Large intestine (tissue), 3 donors: Measurements from ENCODE around the gene RBPJ. TPM values are rescaled to one million over a fixed set of nuclear protein-coding genes. Genes with fewer than 3 reads are reported as not detected.
"Not testable (repeated sequence)": the region's sequence is repeated elsewhere in the genome, so short reads cannot be mapped to it uniquely, and the experiment has no call there.

Experiments
- DNase-seq, 2 donors: peaks; one replicate each; pipeline versions ENCODE4 v3.0.0 to v3.0.0-alpha.2; 2013
- H3K27ac ChIP-seq: one replicate; pipeline ENCODE4 v1.5.1; 2013; ENCODE audit warnings: low read length
- H3K27me3 ChIP-seq: 2 replicates; pipeline ENCODE4 v1.6.1; 2013; ENCODE audit warnings: low read length; ENCODE audit not compliant: control insufficient read depth, insufficient read depth
- H3K36me3 ChIP-seq: 2 replicates; pipeline ENCODE4 v1.6.1; 2013; ENCODE audit warnings: low read length; ENCODE audit not compliant: control insufficient read depth, insufficient read depth
- H3K4me1 ChIP-seq: one replicate; pipeline ENCODE4 v1.6.1; 2013; ENCODE audit warnings: low read length; ENCODE audit not compliant: control insufficient read depth, insufficient read depth
- H3K4me3 ChIP-seq: one replicate; pipeline ENCODE4 v1.5.1; 2013; ENCODE audit warnings: low read length
- H3K9me3 ChIP-seq: one replicate; pipeline ENCODE4 v1.6.1; 2013; ENCODE audit warnings: mild to moderate bottlenecking, low read depth, low read length, moderate library complexity; ENCODE audit not compliant: control insufficient read depth
- WGBS: methylation state at CpG from one replicate; pipeline ENCODE4 v1.1.5; 2013; ENCODE audit warnings: low lambda C conversion rate; ENCODE audit not compliant: insufficient coverage; 5-methylcytosine and 5-hydroxymethylcytosine counted together
- polyA plus RNA-seq: library from polyadenylated mRNA; unstranded; fragments of 120-200 nt; gene quantifications from one replicate; pipeline ENCODE4 v1.2.1, GENCODE V29; 2013

Gene RBPJ
- polyA plus RNA-seq, 1 donor: 64.3 TPM

DNA sequence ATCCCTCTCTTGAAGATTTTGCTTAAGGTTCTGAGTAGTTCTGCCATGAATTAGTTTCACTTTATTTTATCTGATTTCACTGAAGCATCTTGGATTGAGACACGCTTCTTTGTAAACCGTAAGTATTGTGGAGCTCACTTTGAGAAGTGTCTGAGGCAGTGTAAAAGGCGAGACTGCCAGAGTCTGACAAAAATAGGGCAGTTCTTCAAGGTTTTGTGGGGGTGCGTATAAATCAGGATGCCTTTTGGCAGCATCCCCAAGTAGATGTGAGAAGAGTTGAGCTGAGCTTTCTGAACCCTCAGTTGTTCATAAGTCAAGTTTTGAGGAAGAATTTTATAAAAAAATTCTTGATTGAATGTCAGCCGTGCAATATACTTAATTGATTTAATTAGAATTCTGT, 76.3 kb downstream of the RBPJ start:
- no peak for DNase-seq
- Histone ChIP-seq H3K9me3 (no peaks in the 10 kb centered on the region), H3K36me3 (peaks cover 9% of the 10 kb centered on the region), H3K4me3 (no peak overlapping the region), H3K27ac (no peak overlapping the region), H3K4me1 (no peaks in the 10 kb centered on the region), H3K27me3 (no peaks in the 10 kb centered on the region)
- 79% methylated on average over 3 of the region's 5 CpGs for WGBS

DNA sequence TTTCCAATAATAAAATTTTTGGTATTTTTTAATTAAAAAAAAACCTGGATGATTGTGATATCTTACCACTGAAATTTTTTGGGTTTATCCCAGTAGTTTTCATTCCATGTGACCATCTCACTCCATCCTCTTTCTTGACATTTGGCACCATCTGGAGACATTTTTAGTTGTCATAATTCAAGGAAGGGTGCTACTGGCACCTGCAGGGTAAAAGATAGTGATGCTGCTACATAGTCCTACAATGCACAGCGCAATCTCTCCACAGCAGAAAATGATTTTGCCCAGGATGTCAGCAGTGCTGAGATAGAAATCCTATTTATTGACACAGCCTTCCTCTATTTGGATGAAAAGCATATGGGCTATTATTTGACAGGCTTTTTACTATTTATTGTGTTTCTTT, 79.3 kb downstream of the RBPJ start:
- DNase-seq: no peak
- Histone ChIP-seq H3K4me3 (no peak overlapping the region), H3K36me3 (peaks cover 6% of the 10 kb centered on the region), H3K27ac (no peak overlapping the region), H3K27me3 (no peaks in the 10 kb centered on the region), H3K9me3 (no peaks in the 10 kb centered on the region), H3K4me1 (no peaks in the 10 kb centered on the region)
- no CpG with 5 or more reads among the region's 1 CpG for WGBS

DNA sequence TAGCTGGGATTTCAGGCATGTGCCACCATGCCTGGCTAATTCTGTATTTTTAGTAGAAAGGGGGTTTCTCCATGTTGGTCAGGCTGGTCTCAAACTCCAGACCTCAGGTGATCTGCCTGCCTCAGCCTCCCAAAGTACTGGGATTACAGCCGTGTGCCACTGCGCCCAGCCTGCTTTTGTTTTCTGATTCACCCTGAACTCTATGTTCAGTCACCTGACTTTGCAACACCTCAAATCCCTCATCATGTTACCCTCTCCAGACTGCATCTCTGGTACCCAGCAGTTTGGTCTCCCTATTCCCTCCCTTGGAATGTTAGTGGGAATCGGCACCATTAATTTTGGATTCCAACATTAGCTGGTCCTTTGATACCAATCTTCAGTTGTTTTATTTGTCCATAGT, 81.2 kb downstream of the RBPJ start:
- DNase-seq, H3K4me3 ChIP-seq, H3K27me3 ChIP-seq, H3K27ac ChIP-seq, H3K4me1 ChIP-seq, H3K9me3 ChIP-seq: not testable (repeated sequence)
- no CpG with 5 or more reads among the region's 3 CpGs for WGBS
- peaks cover 11% of the 10 kb centered on the region for H3K36me3 ChIP-seq

DNA sequence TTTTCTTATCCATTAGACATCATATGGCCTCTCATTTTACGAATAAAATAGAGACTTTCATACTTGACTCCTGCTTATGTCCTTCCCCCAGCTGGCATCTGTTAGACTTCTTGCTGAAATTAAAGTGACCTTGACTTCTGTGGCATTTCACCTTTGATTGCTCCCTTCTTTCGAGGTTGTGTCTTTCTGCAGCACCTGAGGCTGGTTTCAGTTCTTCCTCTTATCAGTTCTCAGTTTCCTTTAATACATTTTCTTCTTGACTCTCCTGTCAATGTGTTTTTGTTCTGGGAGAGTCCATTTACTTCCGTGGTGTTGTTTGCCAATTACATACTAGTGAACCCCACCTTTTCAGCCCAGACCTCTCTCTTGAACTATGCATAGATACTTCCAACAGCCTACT, 81.6 kb downstream of the RBPJ start:
- H3K27ac ChIP-seq: no peak overlapping the region
- peaks cover 12% of the 10 kb centered on the region for H3K36me3 ChIP-seq
- WGBS: 65% methylated on average over 2 of the region's 3 CpGs

GRCh38 chr4:26404743-26405206, 84.0 kb downstream of the RBPJ start:
- peak; percentile 37 to 86 for DNase-seq
- 34% methylated on average over 3 of the region's 3 CpGs for WGBS

More for the DNA sequence above, 81.6 kb downstream of the RBPJ start:
- H3K4me1 ChIP-seq: peaks cover 2% of the 10 kb centered on the region
- H3K27me3 ChIP-seq: no peaks in the 10 kb centered on the region
- peak in 1 of 2 donors; percentile 5 for DNase-seq
- no peaks in the 10 kb centered on the region for H3K9me3 ChIP-seq
- H3K4me3 ChIP-seq: no peak overlapping the region

DNA sequence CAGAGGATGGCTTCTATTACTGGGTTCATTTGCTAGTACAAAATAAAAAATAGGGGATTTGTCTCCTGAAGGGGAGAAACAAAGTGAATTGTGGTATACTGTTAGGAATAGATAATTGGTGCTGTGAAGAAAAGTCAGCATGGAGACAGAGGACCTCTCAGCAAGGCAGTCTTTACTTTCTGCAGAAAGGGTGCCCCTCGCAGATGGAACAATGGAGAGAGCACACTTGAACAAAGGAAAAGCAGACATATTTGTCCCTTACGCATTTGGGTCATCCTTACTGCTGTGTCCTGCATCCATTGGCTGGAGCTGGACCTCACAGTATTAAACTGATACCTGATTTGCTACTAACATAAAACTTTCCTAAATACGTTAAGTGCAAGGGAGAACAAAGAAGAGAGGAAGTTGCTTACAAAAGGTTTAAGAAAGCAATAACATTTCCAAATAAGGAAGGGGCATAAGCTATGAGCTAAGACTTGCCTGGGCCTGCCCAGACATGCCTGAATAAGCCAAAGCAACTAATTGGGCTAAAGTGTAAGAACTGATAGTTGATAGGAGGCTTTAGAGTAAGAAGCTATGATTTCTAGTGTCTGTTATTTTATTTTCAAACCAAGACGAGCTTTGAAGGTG, 85.6 kb downstream of the RBPJ start:
- Histone ChIP-seq H3K27ac (no peak overlapping the region), H3K27me3 (no peaks in the 10 kb centered on the region), H3K4me1 (peaks cover 2% of the 10 kb centered on the region), H3K4me3 (no peak overlapping the region), H3K9me3 (no peaks in the 10 kb centered on the region), H3K36me3 (peaks cover 9% of the 10 kb centered on the region)
- WGBS: 100% methylated on average over 1 of the region's 4 CpGs
- no peak for DNase-seq

More at GRCh38 chr4:26404743-26405206, 84.0 kb downstream of the RBPJ start:
- H3K4me1 ChIP-seq: peaks cover 2% of the 10 kb centered on the region
- H3K27me3 ChIP-seq: no peaks in the 10 kb centered on the region
- H3K27ac ChIP-seq: no peak overlapping the region
- no peaks in the 10 kb centered on the region for H3K9me3 ChIP-seq
- H3K36me3 ChIP-seq: peaks cover 12% of the 10 kb centered on the region
- no peak overlapping the region for H3K4me3 ChIP-seq

GRCh38 chr4:26407476-26407875, 86.7 kb downstream of the RBPJ start:
- H3K9me3 ChIP-seq: no peaks in the 10 kb centered on the region
- peaks cover 2% of the 10 kb centered on the region for H3K4me1 ChIP-seq
- no peak overlapping the region for H3K27ac ChIP-seq
- H3K4me3 ChIP-seq: no peak overlapping the region
- no peaks in the 10 kb centered on the region for H3K27me3 ChIP-seq
- H3K36me3 ChIP-seq: peaks cover 9% of the 10 kb centered on the region
- 100% methylated on average over 1 of the region's 1 CpG for WGBS
- no peak for DNase-seq

- WGBS: 17% methylated on average over 1 of the region's 2 CpGs
- DNase-seq: peak; percentile 16 to 51
- H3K27ac ChIP-seq: no peak overlapping the region
- H3K9me3 ChIP-seq: no peaks in the 10 kb centered on the region
- H3K4me3 ChIP-seq: no peak overlapping the region
- peaks cover under 1% of the 10 kb centered on the region for H3K4me1 ChIP-seq
- H3K27me3 ChIP-seq: no peaks in the 10 kb centered on the region
- H3K36me3 ChIP-seq: peaks cover 18% of the 10 kb centered on the region
Observed at GRCh38 chr4:26410385-26411293, 89.8 kb downstream of the RBPJ start.

- H3K4me1 ChIP-seq: no peaks in the 10 kb centered on the region
Observed at GRCh38 chr4:26412381-26413372, 91.9 kb downstream of the RBPJ start.

GRCh38 chr4:26413582-26413981, 92.8 kb downstream of the RBPJ start:
- DNase-seq: no peak
- 63% methylated on average over 1 of the region's 3 CpGs for WGBS
- no peaks in the 10 kb centered on the region for H3K9me3 ChIP-seq
- no peaks in the 10 kb centered on the region for H3K27me3 ChIP-seq
- peaks cover 16% of the 10 kb centered on the region for H3K36me3 ChIP-seq
- H3K4me3 ChIP-seq: no peak overlapping the region
- H3K27ac ChIP-seq: no peak overlapping the region
- H3K4me1 ChIP-seq: no peaks in the 10 kb centered on the region

More at GRCh38 chr4:26412381-26413372, 91.9 kb downstream of the RBPJ start:
- peak in 1 of 2 donors; percentile 7 for DNase-seq
- peaks cover 16% of the 10 kb centered on the region for H3K36me3 ChIP-seq
- H3K27ac ChIP-seq: no peak overlapping the region
- no peaks in the 10 kb centered on the region for H3K27me3 ChIP-seq
- 93% methylated on average over 5 of the region's 7 CpGs for WGBS
- no peak overlapping the region for H3K4me3 ChIP-seq
- H3K9me3 ChIP-seq: no peaks in the 10 kb centered on the region
